ENCODE measurements around the gene CDPF1. TPM values are rescaled to one million over a fixed set of nuclear protein-coding genes. Genes with fewer than 3 reads are reported as not detected.

The CDPF1 gene
- total and polyA plus RNA-seq, 9 donors, result 4.3 to 20.8 (median 11.5) TPM

GRCh38 chr22:46233231-46233630 is 16.9 kb downstream of the CDPF1 start:
- no peak for DNase-seq
- intact Hi-C loops (cut with DNase I), result no loop called here
- Histone ChIP-seq H3K27ac (no peak overlapping the region), H3K4me3 (no peak overlapping the region), H3K4me1 (ENCODE audit: insufficient read depth) (no peaks in the 10 kb centered on the region), H3K9me3 (no peaks in the 10 kb centered on the region), H3K27me3 (no peaks in the 10 kb centered on the region), H3K36me3 (no peaks in the 10 kb centered on the region)
- WGBS, 3 donors, result 61 to 63% (median 62%) methylated on average over 9 of the region's 9 CpGs
- TF ChIP-seq POLR2A (IDR thresholded peaks at IDR 0.05), result no peak
- TF ChIP-seq CTCF (IDR thresholded peaks at IDR 0.05), result no peak
- TF ChIP-seq EP300 (IDR thresholded peaks at IDR 0.05), result no peak

- no peak for DNase-seq
- no peak overlapping the region for H3K27ac ChIP-seq
- intact Hi-C loops (cut with DNase I), result no loop called here
- H3K36me3 ChIP-seq, result no peaks in the 10 kb centered on the region
- H3K27me3 ChIP-seq, result no peaks in the 10 kb centered on the region
- WGBS, 3 donors, result 83 to 88% (median 87%) methylated on average over 13 of the region's 13 CpGs
- TF ChIP-seq POLR2A (IDR thresholded peaks at IDR 0.05) (no peak), EP300 (IDR thresholded peaks at IDR 0.05) (no peak), CTCF (IDR thresholded peaks at IDR 0.05) (no peak)
- H3K4me1 ChIP-seq (ENCODE audit: insufficient read depth), result no peaks in the 10 kb centered on the region
- no peaks in the 10 kb centered on the region for H3K9me3 ChIP-seq
- H3K4me3 ChIP-seq, result no peak overlapping the region
Observed at GRCh38 chr22:46230262-46230901, 19.7 kb downstream of the CDPF1 start.

GRCh38 chr22:46229701-46230100 is 20.4 kb downstream of the CDPF1 start:
- intact Hi-C loops (cut with DNase I), result no loop called here
- H3K4me1 ChIP-seq (ENCODE audit: insufficient read depth), result no peaks in the 10 kb centered on the region
- H3K27me3 ChIP-seq, result no peaks in the 10 kb centered on the region
- no peak for DNase-seq
- no peaks in the 10 kb centered on the region for H3K36me3 ChIP-seq
- H3K9me3 ChIP-seq, result no peaks in the 10 kb centered on the region
- no peak for TF ChIP-seq EP300 (IDR thresholded peaks at IDR 0.05)
- TF ChIP-seq CTCF (IDR thresholded peaks at IDR 0.05), result no peak
- no peak for TF ChIP-seq POLR2A (IDR thresholded peaks at IDR 0.05)
- WGBS, 3 donors, result 58 to 77% (median 68%) methylated on average over 8 of the region's 8 CpGs
- no peak overlapping the region for H3K27ac ChIP-seq
- no peak overlapping the region for H3K4me3 ChIP-seq

- 93 to 95% (median 94%) methylated on average over 7 of the region's 7 CpGs for WGBS, 3 donors
- Histone ChIP-seq H3K4me3 (no peak overlapping the region), H3K27me3 (no peaks in the 10 kb centered on the region), H3K36me3 (no peaks in the 10 kb centered on the region), H3K4me1 (ENCODE audit: insufficient read depth) (no peaks in the 10 kb centered on the region), H3K27ac (no peak overlapping the region), H3K9me3 (no peaks in the 10 kb centered on the region)
- intact Hi-C loops (cut with DNase I), result no loop called here
- no peak for DNase-seq
- TF ChIP-seq POLR2A (IDR thresholded peaks at IDR 0.05) (no peak), CTCF (IDR thresholded peaks at IDR 0.05) (no peak), EP300 (IDR thresholded peaks at IDR 0.05) (no peak)
Observed at GRCh38 chr22:46226577-46226976, 23.5 kb downstream of the CDPF1 start.
